Dendritic cell treated with granulocyte-macrophage colony-stimulating factor and Interleukin-4, amounts not matched to agents 40 ng/mL and 50 ng/mL, for 4 days (primary cell): Measurements from ENCODE around the gene GPATCH4.

Experiments
- H3K27ac Mint-ChIP-seq: one replicate; pipeline ENCODE4 v1.8.0; 2022; ENCODE audit warnings: mild to moderate bottlenecking, mixed read lengths
- H3K27me3 Mint-ChIP-seq: one replicate; pipeline ENCODE4 v1.8.0; 2022; ENCODE audit warnings: mild to moderate bottlenecking, mixed read lengths
- H3K36me3 Mint-ChIP-seq: one replicate; pipeline ENCODE4 v1.8.0; 2022; ENCODE audit warnings: low read depth, mixed read lengths
- H3K4me1 Mint-ChIP-seq: one replicate; pipeline ENCODE4 v1.8.0; 2022; ENCODE audit warnings: low read depth, mixed read lengths
- H3K4me3 Mint-ChIP-seq: one replicate; pipeline ENCODE4 v1.8.0; 2022; ENCODE audit warnings: mild to moderate bottlenecking, moderate library complexity, mixed read lengths
- H3K9me3 Mint-ChIP-seq: one replicate; pipeline ENCODE4 v1.8.0; 2022; ENCODE audit warnings: mixed read lengths
- intact Hi-C: fragments of 100-400 bp; cut with micrococcal nuclease; formaldehyde crosslinking; loops from one replicate; pipeline ENCODE4 v1.15.0; 2022

Gene GPATCH4

DNA sequence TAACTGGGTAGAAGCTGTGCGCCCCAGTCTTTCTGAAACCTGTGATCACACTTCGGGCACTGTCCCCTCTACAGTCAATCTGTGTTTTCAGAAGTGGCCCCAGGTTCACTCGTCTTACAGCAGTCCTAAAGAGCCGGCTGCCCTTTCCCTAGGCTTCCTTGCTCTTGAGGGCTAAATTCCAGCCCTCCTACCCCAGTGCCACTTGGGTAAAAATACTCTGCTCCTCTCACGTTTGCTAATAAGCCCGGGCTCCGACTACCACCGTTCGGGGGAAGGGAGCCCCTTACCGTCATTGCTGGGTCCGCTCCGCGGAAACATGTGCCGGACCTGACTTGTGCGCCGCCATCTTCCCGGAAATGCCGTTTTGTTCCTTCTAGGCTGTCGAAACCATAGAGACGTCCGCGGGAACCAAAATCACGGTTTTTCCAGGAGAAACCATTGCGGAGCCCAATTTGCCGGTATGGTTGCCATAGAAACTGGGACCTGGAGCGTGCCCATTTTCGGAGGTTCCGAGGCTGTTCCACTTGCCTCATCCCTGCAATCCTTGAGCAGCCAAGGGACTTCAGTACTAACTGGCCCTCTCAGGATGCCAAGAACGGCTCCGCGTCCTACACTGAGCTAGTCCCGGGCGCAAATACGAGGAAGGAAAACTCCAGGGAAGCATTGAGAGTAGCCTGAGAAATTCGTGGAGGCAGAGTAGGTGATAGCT lies at the start of gene GPATCH4:
TSS of gene GPATCH4 (minus strand) at position 358 of the 709 bp plus-strand sequence.
- H3K27me3 Mint-ChIP-seq: no peaks in the 10 kb centered on the region
- peaks cover 34% of the 10 kb centered on the region for H3K36me3 Mint-ChIP-seq

GRCh38 chr1:156648951-156649350 lies 47.7 kb upstream of the GPATCH4 start:
- intact Hi-C loops: no loop called here
- Mint-ChIP-seq H3K36me3 (no peaks in the 10 kb centered on the region), H3K27ac (no peak overlapping the region), H3K9me3 (no peaks in the 10 kb centered on the region), H3K4me1 (peaks cover 5% of the 10 kb centered on the region), H3K27me3 (peaks cover 89% of the 10 kb centered on the region), H3K4me3 (no peak overlapping the region)

More for the DNA sequence above, at the start of gene GPATCH4:
- Mint-ChIP-seq H3K9me3 (no peaks in the 10 kb centered on the region), H3K4me1 (peaks cover 28% of the 10 kb centered on the region), H3K4me3 (peak within 1 kb of the TSS; percentile 98), H3K27ac (peak within 1 kb of the TSS; percentile 87)
- intact Hi-C loops: loop anchor here (2.0 kb wide), 1 partner anchor 144 kb away; no protein-coding TSS in a partner anchor

DNA sequence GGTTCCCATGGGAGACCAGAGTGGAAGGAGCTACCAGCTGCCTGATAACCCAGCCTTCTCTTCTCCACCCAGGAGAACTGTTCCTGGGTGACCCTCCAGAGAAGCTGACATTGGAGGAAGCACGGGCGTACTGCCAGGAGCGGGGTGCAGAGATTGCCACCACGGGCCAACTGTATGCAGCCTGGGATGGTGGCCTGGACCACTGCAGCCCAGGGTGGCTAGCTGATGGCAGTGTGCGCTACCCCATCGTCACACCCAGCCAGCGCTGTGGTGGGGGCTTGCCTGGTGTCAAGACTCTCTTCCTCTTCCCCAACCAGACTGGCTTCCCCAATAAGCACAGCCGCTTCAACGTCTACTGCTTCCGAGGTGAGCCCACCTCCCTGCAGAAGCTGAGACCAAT lies 47.2 kb upstream of the GPATCH4 start:
- H3K27me3 Mint-ChIP-seq: peaks cover 89% of the 10 kb centered on the region
- intact Hi-C loops: no loop called here
- no peak overlapping the region for H3K4me3 Mint-ChIP-seq
- no peaks in the 10 kb centered on the region for H3K9me3 Mint-ChIP-seq
- peaks cover 10% of the 10 kb centered on the region for H3K4me1 Mint-ChIP-seq
- no peaks in the 10 kb centered on the region for H3K36me3 Mint-ChIP-seq
- no peak overlapping the region for H3K27ac Mint-ChIP-seq

DNA sequence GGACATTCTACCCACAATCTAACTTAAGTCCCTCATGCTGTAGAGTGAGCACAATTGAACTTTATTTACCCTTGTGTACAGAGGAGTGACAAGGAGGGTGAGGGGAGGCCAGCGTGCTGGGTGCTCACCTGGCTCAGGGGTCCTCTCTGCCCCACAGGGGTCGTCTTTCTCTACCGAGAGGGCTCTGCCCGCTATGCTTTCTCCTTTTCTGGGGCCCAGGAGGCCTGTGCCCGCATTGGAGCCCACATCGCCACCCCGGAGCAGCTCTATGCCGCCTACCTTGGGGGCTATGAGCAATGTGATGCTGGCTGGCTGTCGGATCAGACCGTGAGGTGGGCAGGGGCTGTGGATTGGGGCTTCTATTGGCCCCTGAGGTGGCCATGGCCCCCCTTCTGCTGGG lies 46.1 kb upstream of the GPATCH4 start:
- Mint-ChIP-seq H3K27ac (no peak overlapping the region), H3K9me3 (no peaks in the 10 kb centered on the region), H3K36me3 (no peaks in the 10 kb centered on the region), H3K4me3 (no peak overlapping the region), H3K4me1 (peaks cover 14% of the 10 kb centered on the region), H3K27me3 (peaks cover 90% of the 10 kb centered on the region)
- intact Hi-C loops: no loop called here

DNA sequence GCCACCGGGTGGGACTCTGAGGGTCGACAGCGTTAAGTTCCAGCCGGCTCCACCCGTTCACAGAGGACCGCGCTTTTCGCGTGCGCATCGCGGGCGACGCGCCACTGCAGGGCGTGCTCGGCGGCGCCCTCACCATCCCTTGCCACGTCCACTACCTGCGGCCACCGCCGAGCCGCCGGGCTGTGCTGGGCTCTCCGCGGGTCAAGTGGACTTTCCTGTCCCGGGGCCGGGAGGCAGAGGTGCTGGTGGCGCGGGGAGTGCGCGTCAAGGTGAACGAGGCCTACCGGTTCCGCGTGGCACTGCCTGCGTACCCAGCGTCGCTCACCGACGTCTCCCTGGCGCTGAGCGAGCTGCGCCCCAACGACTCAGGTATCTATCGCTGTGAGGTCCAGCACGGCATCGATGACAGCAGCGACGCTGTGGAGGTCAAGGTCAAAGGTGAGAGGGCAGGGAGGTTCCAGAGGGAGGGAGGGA lies 45.5 kb upstream of the GPATCH4 start:
- no peak overlapping the region for H3K4me3 Mint-ChIP-seq
- intact Hi-C loops: no loop called here
- no peaks in the 10 kb centered on the region for H3K9me3 Mint-ChIP-seq
- H3K27ac Mint-ChIP-seq: no peak overlapping the region
- H3K4me1 Mint-ChIP-seq: peaks cover 9% of the 10 kb centered on the region
- peaks cover 90% of the 10 kb centered on the region for H3K27me3 Mint-ChIP-seq
- no peaks in the 10 kb centered on the region for H3K36me3 Mint-ChIP-seq

DNA sequence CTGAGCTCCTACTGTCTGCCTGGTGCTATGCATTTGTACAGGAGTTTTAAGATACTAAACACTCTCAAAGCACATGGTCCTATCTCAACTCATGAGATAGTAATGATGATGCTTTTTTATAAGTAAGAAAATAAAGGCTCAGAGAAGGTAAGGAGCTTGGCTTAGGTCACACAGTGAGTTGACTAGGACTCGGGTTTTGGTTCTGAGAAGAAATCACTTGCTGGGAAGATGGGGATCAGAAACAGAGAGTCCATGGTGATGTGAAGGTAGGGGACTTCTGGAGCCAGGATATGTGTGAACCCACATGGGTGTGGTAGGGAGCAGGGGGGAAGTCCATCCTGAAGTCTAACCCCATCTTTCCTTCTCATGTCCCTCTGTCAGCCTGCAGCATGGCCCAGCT lies 44.4 kb upstream of the GPATCH4 start:
- Mint-ChIP-seq H3K4me3 (no peak overlapping the region), H3K36me3 (no peaks in the 10 kb centered on the region), H3K4me1 (peaks cover 14% of the 10 kb centered on the region), H3K9me3 (no peaks in the 10 kb centered on the region), H3K27ac (no peak overlapping the region), H3K27me3 (peaks cover 94% of the 10 kb centered on the region)
- intact Hi-C loops: no loop called here

GRCh38 chr1:156645056-156645455 lies 43.8 kb upstream of the GPATCH4 start:
- intact Hi-C loops: no loop called here
- no peaks in the 10 kb centered on the region for H3K36me3 Mint-ChIP-seq
- H3K27ac Mint-ChIP-seq: no peak overlapping the region
- H3K27me3 Mint-ChIP-seq: peaks cover 94% of the 10 kb centered on the region
- H3K4me1 Mint-ChIP-seq: peaks cover 14% of the 10 kb centered on the region
- no peak overlapping the region for H3K4me3 Mint-ChIP-seq
- H3K9me3 Mint-ChIP-seq: no peaks in the 10 kb centered on the region

- Mint-ChIP-seq H3K36me3 (no peaks in the 10 kb centered on the region), H3K4me1 (peaks cover 14% of the 10 kb centered on the region), H3K27me3 (peaks cover 96% of the 10 kb centered on the region), H3K9me3 (no peaks in the 10 kb centered on the region), H3K27ac (no peak overlapping the region), H3K4me3 (no peak overlapping the region)
- intact Hi-C loops: no loop called here
These were observed 43.4 kb upstream of the GPATCH4 start for GRCh38 chr1:156644640-156645039.

GRCh38 chr1:156644146-156644545 lies 42.9 kb upstream of the GPATCH4 start:
- Mint-ChIP-seq H3K4me1 (peaks cover 14% of the 10 kb centered on the region), H3K4me3 (no peak overlapping the region), H3K36me3 (no peaks in the 10 kb centered on the region), H3K9me3 (no peaks in the 10 kb centered on the region), H3K27me3 (peaks cover 96% of the 10 kb centered on the region), H3K27ac (no peak overlapping the region)
- intact Hi-C loops: no loop called here

- no peak overlapping the region for H3K4me3 Mint-ChIP-seq
- H3K27me3 Mint-ChIP-seq: peaks cover 97% of the 10 kb centered on the region
- H3K27ac Mint-ChIP-seq: no peak overlapping the region
- intact Hi-C loops: no loop called here
- no peaks in the 10 kb centered on the region for H3K9me3 Mint-ChIP-seq
- peaks cover 14% of the 10 kb centered on the region for H3K4me1 Mint-ChIP-seq
- H3K36me3 Mint-ChIP-seq: no peaks in the 10 kb centered on the region
These were observed 42.5 kb upstream of the GPATCH4 start for GRCh38 chr1:156643778-156644092.

DNA sequence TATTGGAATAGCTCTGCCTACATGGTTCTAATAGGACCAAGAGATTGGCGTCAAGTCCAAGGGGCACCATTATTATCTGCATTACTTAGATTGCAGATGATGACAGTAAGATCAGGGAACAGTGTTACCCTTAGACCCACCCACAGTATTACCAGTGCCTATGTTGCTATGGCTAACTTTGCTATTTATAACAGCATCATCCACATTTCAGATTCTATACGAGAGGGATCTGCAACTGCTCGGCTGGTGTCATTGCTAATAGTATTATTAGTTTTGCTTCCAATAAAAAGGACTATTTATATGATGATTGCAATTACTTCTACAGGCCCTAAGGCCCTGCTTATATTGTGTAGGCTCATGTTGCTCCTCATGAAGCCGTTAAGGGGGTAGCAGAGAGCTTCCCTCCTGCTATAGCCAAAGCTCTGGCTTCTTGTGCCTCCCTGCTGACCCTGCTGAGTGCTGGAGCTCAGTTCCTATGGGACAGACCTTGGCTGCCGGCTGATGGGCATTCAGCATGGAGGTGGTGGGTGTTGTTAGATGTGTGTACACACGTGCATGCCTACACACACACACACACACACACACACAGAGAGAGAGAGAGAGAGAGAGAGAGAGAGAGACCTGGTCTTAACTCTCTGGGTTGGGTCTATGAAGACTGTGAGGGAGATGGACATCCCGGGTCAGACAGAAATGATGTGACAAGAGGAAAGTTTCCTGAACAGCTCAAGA lies 41.9 kb upstream of the GPATCH4 start:
- Mint-ChIP-seq H3K4me1 (peaks cover 14% of the 10 kb centered on the region), H3K9me3 (no peaks in the 10 kb centered on the region), H3K27me3 (peaks cover 97% of the 10 kb centered on the region), H3K4me3 (no peak overlapping the region), H3K27ac (no peak overlapping the region), H3K36me3 (no peaks in the 10 kb centered on the region)
- intact Hi-C loops: no loop called here

GRCh38 chr1:156642265-156643048 lies 41.2 kb upstream of the GPATCH4 start:
- no peak overlapping the region for H3K27ac Mint-ChIP-seq
- H3K9me3 Mint-ChIP-seq: no peaks in the 10 kb centered on the region
- intact Hi-C loops: no loop called here
- H3K4me3 Mint-ChIP-seq: peak overlapping the region; percentile 30
- H3K36me3 Mint-ChIP-seq: no peaks in the 10 kb centered on the region
- peaks cover 94% of the 10 kb centered on the region for H3K27me3 Mint-ChIP-seq
- H3K4me1 Mint-ChIP-seq: peaks cover 14% of the 10 kb centered on the region

DNA sequence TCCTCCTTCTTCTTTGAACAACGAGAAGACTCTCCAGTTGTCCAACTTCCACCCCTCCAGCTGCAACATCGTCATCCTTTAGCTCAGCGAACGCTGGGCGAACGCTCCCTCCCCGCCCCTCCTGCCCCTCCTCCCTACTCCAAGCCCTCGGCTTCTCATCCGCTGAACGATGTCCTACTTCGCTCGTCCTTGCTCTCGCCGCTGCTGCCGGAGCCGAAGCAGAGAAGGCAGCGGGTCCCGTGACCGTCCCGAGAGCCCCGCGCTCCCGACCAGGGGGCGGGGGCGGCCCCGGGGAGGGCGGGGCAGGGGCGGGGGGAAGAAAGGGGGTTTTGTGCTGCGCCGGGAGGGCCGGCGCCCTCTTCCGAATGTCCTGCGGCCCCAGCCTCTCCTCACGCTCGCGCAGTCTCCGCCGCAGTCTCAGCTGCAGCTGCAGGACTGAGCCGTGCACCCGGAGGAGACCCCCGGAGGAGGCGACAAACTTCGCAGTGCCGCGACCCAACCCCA lies 40.5 kb upstream of the GPATCH4 start, which contains the start of gene BCAN:
TSS of gene BCAN (plus strand) at position 357 of the 504 bp plus-strand sequence. CDS start 3,938 bp downstream, outside the sequence.
- H3K4me3 Mint-ChIP-seq: peak within 1 kb of the TSS; percentile 30
- peaks cover 14% of the 10 kb centered on the region for H3K4me1 Mint-ChIP-seq

More for the DNA sequence above, 40.5 kb upstream of the GPATCH4 start, which contains the start of gene BCAN:
- Mint-ChIP-seq H3K36me3 (no peaks in the 10 kb centered on the region), H3K27ac (no peak within 1 kb of the TSS), H3K27me3 (peaks cover 91% of the 10 kb centered on the region), H3K9me3 (no peaks in the 10 kb centered on the region)
- intact Hi-C loops: no loop called here
